CD4-positive, CD25-positive, alpha-beta regulatory T cell (primary cell): ENCODE results near the gene ARSD. TPM values are rescaled to one million over a fixed set of nuclear protein-coding genes. Genes with fewer than 3 reads are reported as not detected.
"Not testable (repeated sequence)": the region's sequence is repeated elsewhere in the genome, so short reads cannot be mapped to it uniquely, and the experiment has no call there.

Source experiments
- ATAC-seq, 2 donors: fragments of 150-1000 bp; cut with Tn5 transposase; one replicate each; pipeline ENCODE4 v1.10.0; 2021; ENCODE audit warnings: low read depth in 2 of 2, moderate number of reproducible peaks in 2 of 2, moderate library complexity in 1 of 2
- DNase-seq, 3 donors: peaks; one replicate each; pipeline versions ENCODE4 v3.0.0 to v3.0.0-alpha.2; 2012 to 2022; ENCODE audit warnings: mixed read lengths in 1 of 3
- H3K27ac ChIP-seq: one replicate; pipeline ENCODE4 v1.7.0; 2013; ENCODE audit warnings: mild to moderate bottlenecking, low read length; ENCODE audit not compliant: insufficient read depth, poor library complexity, severe bottlenecking
- H3K27me3 ChIP-seq: one replicate; pipeline ENCODE4 v1.7.0; 2013; ENCODE audit warnings: low read length; ENCODE audit not compliant: control insufficient read depth, insufficient read depth
- H3K36me3 ChIP-seq: one replicate; pipeline ENCODE4 v1.7.0; 2013; ENCODE audit warnings: mild to moderate bottlenecking, low read length, moderate library complexity; ENCODE audit not compliant: control insufficient read depth, insufficient read depth
- H3K4me1 ChIP-seq: 2 replicates; pipeline ENCODE4 v1.7.0; 2013; ENCODE audit warnings: mild to moderate bottlenecking, low read length; ENCODE audit not compliant: insufficient read depth, control insufficient read depth, poor library complexity, severe bottlenecking
- H3K4me3 ChIP-seq: one replicate; pipeline ENCODE4 v1.7.0; 2013; ENCODE audit warnings: low read depth, mild to moderate bottlenecking, low read length, moderate library complexity
- H3K9me3 ChIP-seq, 2 experiments: 1 replicate in 1 of 2; 2 replicates in 1 of 2; pipeline ENCODE4 v1.7.0; 2013; ENCODE audit warnings: low read length in 2 of 2, mild to moderate bottlenecking in 1 of 2, moderate library complexity in 1 of 2; ENCODE audit not compliant: control insufficient read depth in 2 of 2
- H3K27ac Mint-ChIP-seq, 3 donors: one replicate each; pipeline ENCODE4 v1.8.0; 2020 to 2022; ENCODE audit warnings: mild to moderate bottlenecking in 3 of 3, mixed read lengths in 3 of 3, moderate library complexity in 2 of 3
- H3K27me3 Mint-ChIP-seq: one replicate; pipeline ENCODE4 v1.8.0; 2022; ENCODE audit warnings: mild to moderate bottlenecking, mixed read lengths
- H3K36me3 Mint-ChIP-seq: one replicate; pipeline ENCODE4 v1.8.0; 2020; ENCODE audit warnings: mixed read lengths
- H3K4me1 Mint-ChIP-seq, 4 donors: one replicate each; pipeline ENCODE4 v1.8.0; 2020 to 2022; ENCODE audit warnings: mixed read lengths in 4 of 4, mild to moderate bottlenecking in 1 of 4
- H3K4me3 Mint-ChIP-seq, 4 donors: one replicate each; pipeline ENCODE4 v1.8.0; 2020 to 2022; ENCODE audit warnings: mild to moderate bottlenecking in 4 of 4, mixed read lengths in 4 of 4, moderate library complexity in 3 of 4
- H3K9me3 Mint-ChIP-seq, 7 donors: one replicate each; pipeline ENCODE4 v1.8.0; 2020 to 2022; ENCODE audit warnings: mixed read lengths in 7 of 7, mild to moderate bottlenecking in 3 of 7, moderate library complexity in 2 of 7
- polyA plus RNA-seq, 4 donors: library from polyadenylated mRNA; unstranded; fragments of 300-500 nt; fragmentation: Illumina TruSeq; gene quantifications; one replicate each; pipeline ENCODE4 v1.2.3, GENCODE V29; 2021
- total RNA-seq: library from RNA; stranded (reverse); gene quantifications from one replicate; pipeline ENCODE4 v1.2.3, GENCODE V29; 2022

The ARSD gene
- total and polyA plus RNA-seq, 5 donors from 2014 or later: 0.67 to 1.8 (median 1.5) TPM

DNA sequence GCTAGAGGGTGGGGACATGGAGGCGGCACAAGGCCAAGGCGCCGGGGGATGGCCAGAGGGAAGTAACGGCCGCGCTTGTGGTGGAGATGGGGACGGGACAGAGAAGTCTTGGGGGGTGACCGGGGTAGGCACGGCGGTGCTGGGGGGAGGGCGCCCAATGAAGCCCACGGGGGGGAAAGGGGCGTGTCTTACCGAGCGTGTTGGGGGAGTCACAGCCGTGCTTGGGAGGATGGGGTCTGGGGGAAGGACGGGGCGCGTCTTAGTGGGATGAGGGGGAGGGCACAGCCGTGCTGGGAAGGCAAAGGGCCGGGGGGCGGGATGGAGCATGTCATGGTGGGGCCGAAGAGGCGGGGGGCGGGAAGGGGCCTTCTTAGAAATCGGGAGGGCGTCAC lies 952 bp downstream of the ARSD start:
- Histone ChIP-seq H3K36me3 (no peaks in the 10 kb centered on the region), H3K4me1 (no peaks in the 10 kb centered on the region), H3K9me3 (no peaks in the 10 kb centered on the region), H3K27me3 (no peaks in the 10 kb centered on the region), H3K27ac (peak overlapping the region; percentile 33), H3K4me3 (no peak overlapping the region)
- H3K4me1 Mint-ChIP-seq: peaks cover 0 to 3% (median 0%) of the 10 kb centered on the region in 4 donors
- H3K9me3 Mint-ChIP-seq: peaks cover 0 to 14% (median 0%) of the 10 kb centered on the region in 7 donors
- DNase-seq: no peak
- no peak overlapping the region for H3K27ac Mint-ChIP-seq
- no peaks in the 10 kb centered on the region for H3K27me3 Mint-ChIP-seq
- H3K4me3 Mint-ChIP-seq: peak overlapping the region in 3 of 4 donors; percentile 36 to 71 (median 55)
- ATAC-seq: no peak
- H3K36me3 Mint-ChIP-seq: no peaks in the 10 kb centered on the region

DNA sequence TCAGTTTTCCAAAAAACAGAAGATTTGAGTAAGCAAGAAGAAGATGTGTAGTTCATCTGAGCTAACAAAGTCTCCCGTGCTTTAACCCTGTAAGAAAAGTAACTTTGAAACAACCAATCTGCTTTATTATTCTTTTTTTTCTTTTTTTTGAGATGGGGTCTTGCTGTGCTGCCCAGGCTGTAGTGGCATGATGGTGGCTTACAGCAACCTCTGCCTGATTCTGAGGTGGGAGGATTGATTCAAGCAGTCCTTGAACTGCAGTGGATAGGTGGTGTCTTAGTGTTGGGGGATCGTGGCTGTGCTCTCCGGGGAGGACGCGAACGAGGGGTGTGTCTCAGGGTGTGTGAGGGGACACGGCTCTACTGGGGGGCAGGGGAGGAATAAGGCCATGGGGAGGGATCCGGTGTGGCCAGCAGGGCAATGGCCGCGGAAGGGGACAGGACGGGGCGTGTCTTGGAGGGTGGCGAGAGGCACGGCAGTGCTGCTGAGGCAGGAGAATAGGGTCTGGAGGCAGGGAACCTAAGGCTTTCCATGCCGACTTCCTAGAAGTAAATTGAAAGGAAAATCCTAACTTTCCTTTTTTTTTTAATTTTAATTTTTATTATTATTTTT lies 2.4 kb downstream of the ARSD start:
- Mint-ChIP-seq H3K4me1 (peaks cover 0 to 3% (median 0%) of the 10 kb centered on the region in 4 donors), H3K27ac (no peak overlapping the region), H3K36me3 (no peaks in the 10 kb centered on the region), H3K27me3 (no peaks in the 10 kb centered on the region), H3K9me3 (peaks cover 0 to 12% (median 0%) of the 10 kb centered on the region in 7 donors), H3K4me3 (peak overlapping the region in 2 of 4 donors; percentile 11 to 89)
- H3K27me3 ChIP-seq: no peaks in the 10 kb centered on the region
- H3K4me1 ChIP-seq: no peaks in the 10 kb centered on the region
- no peaks in the 10 kb centered on the region for H3K9me3 ChIP-seq
- ATAC-seq (no peak), DNase-seq (no peak)
- no peak overlapping the region for H3K27ac ChIP-seq
- no peak overlapping the region for H3K4me3 ChIP-seq
- H3K36me3 ChIP-seq: no peaks in the 10 kb centered on the region

DNA sequence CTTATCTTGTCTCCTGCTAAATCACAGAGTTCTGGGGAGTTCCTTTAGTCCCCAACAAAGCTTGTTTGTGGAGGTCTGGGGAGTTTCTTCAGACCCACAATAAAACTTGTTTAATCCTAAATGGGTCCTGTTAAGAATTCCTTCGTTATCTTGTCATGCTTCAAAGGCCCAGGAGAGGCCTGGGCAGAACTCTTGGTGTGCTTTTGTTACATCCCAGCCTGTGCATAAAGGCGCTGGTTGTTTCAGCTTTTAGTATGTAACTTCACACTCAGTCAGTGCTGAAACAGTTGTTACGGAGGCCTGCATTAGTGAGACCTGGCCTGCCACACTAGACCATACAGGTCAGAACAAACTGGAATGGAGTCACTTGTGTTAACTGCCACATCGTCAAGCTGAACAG lies 2.9 kb downstream of the ARSD start:
- not testable (repeated sequence) for H3K27ac ChIP-seq, H3K4me1 Mint-ChIP-seq, DNase-seq, H3K27me3 ChIP-seq, H3K27me3 Mint-ChIP-seq, H3K36me3 ChIP-seq, H3K4me1 ChIP-seq, H3K9me3 ChIP-seq, ATAC-seq, H3K4me3 ChIP-seq, H3K36me3 Mint-ChIP-seq
- Mint-ChIP-seq H3K4me3 (peak overlapping the region in 1 of 4 donors; percentile 11), H3K27ac (peak overlapping the region in 1 of 3 donors; percentile 25), H3K9me3 (peaks cover 0 to 10% (median 1%) of the 10 kb centered on the region in 7 donors)

DNA sequence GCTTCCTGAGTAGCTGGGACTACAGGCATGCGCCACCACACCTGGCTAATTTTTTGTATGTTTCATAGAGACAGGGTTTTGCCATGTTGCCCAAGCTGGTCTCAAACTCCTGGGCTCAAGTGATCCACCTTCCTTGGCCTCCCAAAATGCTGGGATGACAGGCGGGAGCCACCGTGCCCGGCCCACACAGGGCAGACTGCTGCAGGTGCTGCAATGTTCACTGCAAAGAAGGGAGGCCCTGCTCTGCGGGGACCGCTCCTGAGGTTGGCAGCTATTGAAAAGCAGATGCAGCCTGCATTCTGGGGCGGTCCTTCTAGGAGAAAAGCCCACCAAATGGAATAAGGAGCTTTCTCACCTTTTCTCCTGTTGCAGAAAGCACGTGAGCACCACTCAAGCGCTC lies 5.0 kb downstream of the ARSD start:
- H3K9me3 Mint-ChIP-seq: peaks cover 0 to 7% (median 2%) of the 10 kb centered on the region in 7 donors

DNA sequence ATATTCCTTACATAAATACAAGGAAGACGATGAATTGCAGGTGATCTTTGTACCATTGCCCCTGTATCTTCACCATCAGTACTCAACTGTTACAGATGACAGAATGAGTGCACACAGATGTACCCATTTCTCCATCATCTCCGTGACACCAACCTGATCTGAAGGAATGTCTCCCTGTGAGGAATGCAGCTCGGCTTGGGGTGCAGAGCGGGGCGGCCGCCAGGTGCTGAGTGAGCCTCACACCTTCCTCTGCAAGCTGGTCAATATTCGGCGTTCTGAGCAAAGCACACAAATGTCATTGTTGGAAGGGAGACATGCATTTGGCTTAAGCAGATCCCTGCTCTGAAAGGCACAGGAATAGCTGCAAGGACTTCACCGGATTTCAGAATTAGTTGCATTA lies 7.4 kb downstream of the ARSD start:
- H3K27ac ChIP-seq: no peak overlapping the region
- H3K36me3 ChIP-seq: no peaks in the 10 kb centered on the region

More for the DNA sequence above, 5.0 kb downstream of the ARSD start:
- H3K36me3 ChIP-seq: no peaks in the 10 kb centered on the region
- no peak overlapping the region for H3K27ac ChIP-seq
- no peak overlapping the region for H3K27ac Mint-ChIP-seq
- no peaks in the 10 kb centered on the region for H3K9me3 ChIP-seq
- H3K4me3 Mint-ChIP-seq: no peak overlapping the region
- DNase-seq (no peak), ATAC-seq (no peak)
- no peaks in the 10 kb centered on the region for H3K27me3 Mint-ChIP-seq
- no peaks in the 10 kb centered on the region for H3K36me3 Mint-ChIP-seq
- H3K4me1 ChIP-seq: no peaks in the 10 kb centered on the region
- H3K27me3 ChIP-seq: no peaks in the 10 kb centered on the region
- no peaks in the 10 kb centered on the region for H3K4me1 Mint-ChIP-seq
- H3K4me3 ChIP-seq: no peak overlapping the region

DNA sequence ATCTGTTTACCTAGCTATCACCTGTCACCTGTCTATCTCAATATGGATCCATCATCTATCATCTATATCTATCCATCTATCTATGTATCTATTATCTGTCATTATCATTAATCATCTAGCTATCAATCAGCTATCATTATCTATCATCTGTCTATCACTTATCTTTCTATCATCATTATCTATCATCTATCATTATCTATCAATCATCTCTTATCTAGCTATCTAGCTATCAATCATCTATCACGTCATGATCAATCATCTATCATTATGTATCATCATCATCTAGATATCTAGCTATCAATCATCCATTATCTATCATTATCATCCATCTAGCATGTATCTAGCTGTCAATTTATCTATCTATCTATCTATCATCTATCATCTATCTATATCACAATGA lies 7.9 kb downstream of the ARSD start:
- Mint-ChIP-seq H3K4me1 (no peaks in the 10 kb centered on the region), H3K27me3 (no peaks in the 10 kb centered on the region), H3K36me3 (no peaks in the 10 kb centered on the region), H3K9me3 (peaks cover 0 to 7% (median 2%) of the 10 kb centered on the region in 7 donors), H3K4me3 (no peak overlapping the region), H3K27ac (no peak overlapping the region)
- no peaks in the 10 kb centered on the region for H3K9me3 ChIP-seq
- DNase-seq (no peak), ATAC-seq (no peak)
- H3K27ac ChIP-seq: no peak overlapping the region
- H3K4me1 ChIP-seq: no peaks in the 10 kb centered on the region
- H3K36me3 ChIP-seq: no peaks in the 10 kb centered on the region
- no peak overlapping the region for H3K4me3 ChIP-seq
- H3K27me3 ChIP-seq: no peaks in the 10 kb centered on the region

More for the DNA sequence above, 7.4 kb downstream of the ARSD start:
- no peaks in the 10 kb centered on the region for H3K9me3 ChIP-seq
- DNase-seq (no peak), ATAC-seq (no peak)
- H3K4me3 ChIP-seq: no peak overlapping the region
- H3K27ac Mint-ChIP-seq: no peak overlapping the region
- H3K36me3 Mint-ChIP-seq: no peaks in the 10 kb centered on the region
- no peak overlapping the region for H3K4me3 Mint-ChIP-seq
- H3K4me1 ChIP-seq: no peaks in the 10 kb centered on the region
- no peaks in the 10 kb centered on the region for H3K27me3 Mint-ChIP-seq
- H3K27me3 ChIP-seq: no peaks in the 10 kb centered on the region
- no peaks in the 10 kb centered on the region for H3K4me1 Mint-ChIP-seq
- H3K9me3 Mint-ChIP-seq: peaks cover 0 to 7% (median 1%) of the 10 kb centered on the region in 7 donors

DNA sequence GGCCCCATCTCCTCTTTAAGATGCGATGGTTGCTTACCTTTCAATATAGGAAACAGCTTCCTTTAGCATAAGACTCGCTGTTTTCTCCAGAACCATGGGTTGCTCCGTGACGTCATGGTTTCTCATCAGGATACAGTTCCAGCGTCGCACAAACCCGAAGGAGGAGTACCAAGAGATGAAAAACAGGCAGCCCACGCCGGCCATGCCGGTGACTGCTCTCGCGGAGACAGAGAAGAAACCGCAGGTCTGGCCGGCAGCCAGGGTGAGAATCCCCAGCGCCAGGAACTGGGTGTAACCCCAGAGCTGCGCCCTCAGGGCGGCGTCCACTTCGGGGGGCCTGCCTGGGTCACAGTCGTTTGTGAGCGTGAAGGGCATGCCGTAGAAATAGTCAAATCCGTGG lies 11.4 kb downstream of the ARSD start:
- no peaks in the 10 kb centered on the region for H3K27me3 Mint-ChIP-seq
- no peak overlapping the region for H3K27ac Mint-ChIP-seq
- no peak overlapping the region for H3K4me3 ChIP-seq
- H3K36me3 Mint-ChIP-seq: no peaks in the 10 kb centered on the region
- no peaks in the 10 kb centered on the region for H3K4me1 ChIP-seq
- no peak overlapping the region for H3K4me3 Mint-ChIP-seq
- ATAC-seq: no peak
- DNase-seq: no peak
- no peaks in the 10 kb centered on the region for H3K4me1 Mint-ChIP-seq
- H3K27ac ChIP-seq: no peak overlapping the region
- H3K9me3 Mint-ChIP-seq: peaks cover 0 to 8% (median 2%) of the 10 kb centered on the region in 7 donors
- H3K36me3 ChIP-seq: no peaks in the 10 kb centered on the region
- no peaks in the 10 kb centered on the region for H3K9me3 ChIP-seq
- no peaks in the 10 kb centered on the region for H3K27me3 ChIP-seq

DNA sequence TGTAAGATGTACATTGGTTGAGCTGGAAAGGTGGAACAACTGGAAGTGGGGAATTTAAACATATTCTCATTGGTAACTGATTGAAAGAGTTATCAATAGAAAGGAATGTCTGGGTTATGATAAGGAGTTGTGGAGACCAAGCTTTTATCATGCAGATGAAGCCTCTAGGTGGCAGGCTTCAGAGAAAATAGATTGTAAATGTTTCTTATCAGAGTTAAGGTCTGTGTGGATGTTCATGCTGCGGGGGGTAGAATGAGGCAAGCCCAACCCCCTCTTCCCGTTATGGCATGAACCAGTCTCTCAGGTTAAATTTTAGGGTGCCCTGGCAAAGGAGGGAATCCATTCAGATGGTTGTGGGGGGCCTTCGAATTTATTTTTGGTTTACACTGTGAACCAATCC lies 16.0 kb downstream of the ARSD start:
- ATAC-seq (no peak), DNase-seq (no peak)
- H3K36me3 ChIP-seq: no peaks in the 10 kb centered on the region
- Mint-ChIP-seq H3K9me3 (peaks cover 0 to 12% (median 0%) of the 10 kb centered on the region in 7 donors), H3K27ac (no peak overlapping the region), H3K4me1 (no peaks in the 10 kb centered on the region), H3K36me3 (no peaks in the 10 kb centered on the region), H3K4me3 (no peak overlapping the region), H3K27me3 (no peaks in the 10 kb centered on the region)
- H3K27ac ChIP-seq: no peak overlapping the region
- H3K27me3 ChIP-seq: no peaks in the 10 kb centered on the region
- H3K4me1 ChIP-seq: no peaks in the 10 kb centered on the region
- no peak overlapping the region for H3K4me3 ChIP-seq
- H3K9me3 ChIP-seq: no peaks in the 10 kb centered on the region
